ENCODE data around the gene LMAN1.

GRCh38 chr18:59353079-59353680 is 5.9 kb downstream of the LMAN1 start:
- no peak for TF ChIP-seq NR2F1 (CRISPR knock-in tag; IDR thresholded peaks at IDR 0.05)
- TF ChIP-seq CTCF (CRISPR knock-in tag; IDR thresholded peaks at IDR 0.05) = no peak
- TF ChIP-seq EP300 (IDR thresholded peaks at IDR 0.05; ENCODE audit: low read depth in 2 of 2, low read length in 2 of 2) = no peak
- no peak for TF ChIP-seq EP300 (CRISPR knock-in tag; IDR thresholded peaks at IDR 0.05; ENCODE audit: borderline replicate concordance)
- no peak for TF ChIP-seq TAF1 (CRISPR knock-in tag; IDR thresholded peaks at IDR 0.05)
- TF ChIP-seq DMAP1 (CRISPR knock-in tag; IDR thresholded peaks at IDR 0.05) = no peak
- TF ChIP-seq POLR2A (IDR thresholded peaks at IDR 0.05; ENCODE audit: insufficient read depth in 1 of 2, low read depth in 2 of 2, low read length in 2 of 2) = no peak
- no peak for TF ChIP-seq IRX3 (CRISPR knock-in tag; IDR thresholded peaks at IDR 0.05; ENCODE audit: borderline replicate concordance, low read depth)
- no peak for TF ChIP-seq IRF2 (CRISPR knock-in tag; IDR thresholded peaks at IDR 0.05)
- TF ChIP-seq ZNF431 (CRISPR knock-in tag; IDR thresholded peaks at IDR 0.05; ENCODE audit: borderline replicate concordance, low read depth) = no peak
- TF ChIP-seq ZNF740 (CRISPR knock-in tag; IDR thresholded peaks at IDR 0.05) = no peak
- no peak for TF ChIP-seq CREM (IDR thresholded peaks at IDR 0.05)
- TF ChIP-seq CREM (CRISPR knock-in tag; IDR thresholded peaks at IDR 0.05) = no peak
- TF ChIP-seq KDM4B (CRISPR knock-in tag; IDR thresholded peaks at IDR 0.05) = no peak
- TF ChIP-seq NFYB (CRISPR knock-in tag; IDR thresholded peaks at IDR 0.05) = no peak
